ENCODE data around the gene DOCK9.

The DOCK9 gene

DNA sequence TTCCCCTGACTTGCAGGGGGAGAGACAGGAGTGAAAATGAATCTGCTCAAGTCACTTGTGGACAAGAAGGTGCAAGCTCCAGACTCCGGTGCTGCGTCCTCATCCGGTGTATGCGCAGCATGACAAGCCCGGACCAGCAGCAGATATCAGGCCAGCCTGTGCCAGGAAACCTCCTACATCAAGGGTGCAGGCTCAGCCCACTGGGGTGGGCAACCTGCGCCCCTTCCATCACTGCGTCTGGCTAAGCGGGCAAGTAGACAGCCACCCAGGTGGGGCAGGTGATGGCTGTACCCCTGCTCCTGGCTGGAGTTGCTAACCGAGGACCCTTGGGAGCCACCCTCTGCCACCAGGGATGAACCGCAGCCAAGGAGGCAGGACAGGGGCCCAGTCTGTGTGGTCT is 192.5 kb downstream of the DOCK9 start:
- no peak for DNase-seq

DNA sequence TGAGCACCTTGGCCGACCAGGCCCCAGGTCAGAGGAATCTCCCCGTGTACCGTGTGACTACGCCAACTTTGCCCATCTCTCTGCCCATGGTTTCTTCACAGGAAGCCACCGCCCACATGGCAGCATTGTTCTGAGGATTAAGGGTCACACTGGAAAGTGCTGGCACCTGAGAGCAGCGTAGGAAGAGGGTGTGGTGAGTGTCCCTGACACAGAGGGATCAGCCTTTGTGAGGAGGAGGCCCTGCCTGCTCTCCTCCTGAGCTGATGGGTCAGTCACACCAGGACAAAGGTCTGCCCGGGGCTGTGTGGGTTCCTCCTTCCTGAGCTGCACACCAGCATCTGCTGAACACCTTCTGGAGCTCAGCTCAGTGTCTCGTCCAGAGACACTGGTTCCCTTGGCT is 193.2 kb downstream of the DOCK9 start:
- DNase-seq = no peak

- no peak for DNase-seq
These were observed 193.9 kb downstream of the DOCK9 start for GRCh38 chr13:98783856-98784478.

DNA sequence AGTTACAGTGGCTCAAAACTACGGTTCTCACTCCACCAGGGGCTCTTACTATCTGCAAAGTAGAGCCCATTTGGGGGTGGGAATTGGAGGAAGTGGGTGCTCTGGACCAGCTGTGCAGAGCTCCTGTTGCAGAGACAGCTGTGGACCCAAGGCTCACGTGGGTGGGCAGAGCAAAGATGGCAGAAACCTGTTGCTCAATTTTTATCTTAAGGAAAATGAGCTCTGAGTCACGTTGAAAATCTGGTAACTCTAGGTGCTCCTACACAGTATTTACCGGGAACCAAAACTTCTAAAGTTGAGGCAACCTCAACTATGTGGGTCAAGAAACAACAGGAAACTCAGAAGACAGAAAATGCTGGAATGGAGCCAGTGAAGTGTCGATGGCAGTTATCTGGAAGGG is 195.2 kb downstream of the DOCK9 start:
- DNase-seq = no peak

DNA sequence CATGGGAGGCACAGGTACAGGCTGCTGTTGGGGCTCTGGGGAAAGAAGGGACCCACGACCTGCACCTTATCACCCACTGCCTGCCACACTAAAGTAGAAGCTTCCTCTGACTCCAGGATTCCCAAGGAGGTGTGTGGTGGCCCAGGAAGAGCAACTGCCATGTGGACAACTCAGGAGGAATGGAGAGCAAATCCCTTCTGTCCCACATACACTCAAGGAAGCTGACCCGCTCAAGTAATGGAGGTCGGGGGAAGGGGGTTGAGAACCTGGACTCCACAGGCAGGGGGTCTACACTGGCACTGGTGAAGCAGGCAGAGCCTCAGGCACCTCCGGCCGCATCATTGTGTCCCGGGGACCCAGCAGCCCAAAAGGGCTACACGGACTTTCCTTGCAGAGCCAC is 196.0 kb downstream of the DOCK9 start:
- no peak for DNase-seq

DNA sequence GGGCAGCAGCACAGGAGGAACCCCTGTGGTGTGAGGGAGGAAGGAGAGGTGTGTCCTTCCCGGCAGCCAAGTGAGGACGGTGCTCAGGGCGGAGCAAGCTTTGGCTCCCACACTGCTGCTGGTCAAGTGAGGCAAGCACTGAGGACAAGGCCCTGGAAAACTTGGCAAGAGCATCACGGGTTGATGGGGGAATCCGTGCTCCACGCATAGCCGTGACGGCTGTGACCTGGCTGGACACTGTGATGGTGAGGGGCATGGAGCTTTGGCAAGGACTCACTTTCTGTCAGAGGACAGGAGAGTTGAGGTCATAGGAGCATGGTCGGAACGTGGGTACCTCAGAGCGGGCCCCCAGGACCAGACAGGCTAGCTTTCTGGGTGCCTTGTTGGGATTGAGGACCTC is 196.4 kb downstream of the DOCK9 start:
- DNase-seq = no peak

- no peak for DNase-seq
These were observed 196.8 kb downstream of the DOCK9 start for GRCh38 chr13:98781045-98781444.

- no peak for DNase-seq
These were observed 197.4 kb downstream of the DOCK9 start for GRCh38 chr13:98780451-98780850.

DNA sequence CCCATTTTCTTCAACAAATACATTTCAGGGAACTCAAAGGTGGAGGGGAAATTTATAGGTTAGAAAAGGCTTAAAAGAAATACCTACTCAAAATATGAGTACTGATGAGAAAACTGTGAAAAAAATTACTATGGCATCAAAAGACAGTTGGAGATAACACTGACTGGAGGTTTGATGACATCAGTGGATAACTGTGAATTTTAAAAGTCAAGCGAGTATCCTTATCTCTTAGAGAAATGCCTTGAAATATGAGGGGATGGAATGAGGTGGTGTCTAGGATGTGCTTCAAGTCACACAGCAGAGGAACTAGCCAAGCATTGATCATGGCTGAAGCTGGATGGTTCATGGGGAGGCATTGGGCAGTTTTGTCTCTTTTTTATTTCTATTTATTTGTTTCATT is 198.2 kb downstream of the DOCK9 start:
- no peak for DNase-seq

- no peak for DNase-seq
These were observed 199.1 kb downstream of the DOCK9 start for GRCh38 chr13:98778749-98779148.

DNA sequence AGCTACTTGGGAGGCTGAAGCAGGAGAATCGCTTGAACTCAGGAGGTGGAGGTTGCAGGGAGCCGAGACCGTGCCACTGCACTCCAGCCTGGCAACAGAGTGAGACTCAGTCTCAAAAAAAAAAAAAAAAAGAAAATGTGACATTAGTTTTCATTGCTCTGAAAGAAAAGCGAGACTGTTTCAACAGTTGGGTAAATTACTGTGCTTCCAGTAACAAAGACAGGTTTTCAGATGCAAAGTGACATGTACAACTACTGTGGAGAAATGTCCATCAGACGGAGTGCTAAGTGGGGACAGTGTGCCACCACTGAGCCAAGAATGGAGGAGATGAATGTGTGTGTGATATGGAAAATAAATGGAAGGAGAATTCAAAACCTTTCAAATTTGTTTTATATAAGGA is 201.2 kb downstream of the DOCK9 start:
- no peak for DNase-seq

- DNase-seq = no peak
These were observed 201.8 kb downstream of the DOCK9 start for GRCh38 chr13:98775844-98776598.

DNA sequence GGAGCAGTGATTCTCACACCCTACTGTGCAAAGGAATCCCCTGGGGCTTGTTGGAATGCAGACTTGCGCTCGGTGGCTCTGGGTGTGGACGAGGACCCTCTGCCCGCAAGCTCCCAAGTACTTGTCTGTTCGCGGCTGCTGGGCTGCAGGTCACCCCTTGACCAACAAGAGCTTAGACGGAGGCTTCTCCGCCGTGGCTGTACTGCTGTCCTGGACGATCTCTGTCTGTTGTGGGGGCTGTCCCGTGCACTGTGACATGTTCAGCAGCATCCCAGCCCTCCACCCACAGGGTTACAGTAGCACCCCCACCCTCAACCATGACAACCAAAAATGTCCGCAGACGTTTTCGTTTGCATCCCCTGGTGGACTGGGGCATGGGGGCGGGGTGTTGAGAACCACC is 202.5 kb downstream of the DOCK9 start:
- DNase-seq = no peak

DNA sequence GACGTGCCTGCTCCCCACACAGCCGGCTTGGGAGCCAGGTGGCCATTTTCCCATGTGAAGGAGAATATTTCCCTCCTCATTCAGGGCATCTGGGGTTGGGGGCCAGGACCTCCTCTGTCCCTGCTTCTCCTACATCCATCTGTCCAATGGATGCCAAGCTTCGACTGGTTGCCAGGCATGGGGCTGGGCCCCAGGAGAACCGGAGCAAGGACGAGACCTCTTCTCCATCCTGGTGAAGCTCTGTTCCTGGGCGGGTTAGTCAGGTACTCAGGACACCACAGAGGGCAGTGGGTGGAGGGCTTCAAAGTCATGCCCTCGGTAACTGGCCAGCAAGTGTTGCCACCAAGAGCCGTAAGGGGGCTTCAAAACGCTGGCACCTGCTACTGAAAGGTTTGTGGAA is 203.1 kb downstream of the DOCK9 start:
- DNase-seq = no peak

GRCh38 chr13:98773921-98774320 is 203.9 kb downstream of the DOCK9 start:
- DNase-seq = no peak

DNA sequence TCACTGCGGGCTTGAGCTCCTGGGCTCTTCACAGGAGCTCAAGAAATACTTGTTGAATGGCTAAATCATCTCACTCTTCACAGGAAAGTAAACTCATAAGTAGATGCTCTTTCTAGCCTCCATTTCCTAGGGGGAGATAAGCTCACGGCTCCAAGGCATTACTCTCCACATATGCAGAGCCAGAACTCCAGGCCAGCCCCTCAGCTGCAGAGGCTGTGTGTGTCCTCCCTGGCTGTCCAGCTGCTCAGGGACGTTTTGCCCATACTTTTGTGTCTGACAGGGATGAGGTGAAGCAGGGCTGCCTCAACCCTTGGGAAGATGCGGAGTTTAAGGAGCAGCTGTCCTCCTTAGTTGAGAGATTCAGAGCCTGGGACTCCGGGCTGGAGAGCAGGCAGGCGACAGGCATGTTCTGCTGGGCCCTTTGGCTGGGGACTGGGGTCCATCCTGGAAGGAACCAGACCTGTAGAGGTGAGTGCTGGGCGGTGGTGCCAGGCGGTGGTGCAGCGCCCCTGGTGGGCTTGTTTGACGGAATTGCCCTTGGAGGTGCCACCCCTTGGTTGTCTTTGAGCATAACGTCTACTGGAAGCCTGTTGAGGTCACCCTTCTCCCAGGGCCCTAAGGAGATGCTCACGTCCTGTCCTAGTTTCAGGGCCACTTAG is 204.9 kb downstream of the DOCK9 start:
- DNase-seq = no peak

DNA sequence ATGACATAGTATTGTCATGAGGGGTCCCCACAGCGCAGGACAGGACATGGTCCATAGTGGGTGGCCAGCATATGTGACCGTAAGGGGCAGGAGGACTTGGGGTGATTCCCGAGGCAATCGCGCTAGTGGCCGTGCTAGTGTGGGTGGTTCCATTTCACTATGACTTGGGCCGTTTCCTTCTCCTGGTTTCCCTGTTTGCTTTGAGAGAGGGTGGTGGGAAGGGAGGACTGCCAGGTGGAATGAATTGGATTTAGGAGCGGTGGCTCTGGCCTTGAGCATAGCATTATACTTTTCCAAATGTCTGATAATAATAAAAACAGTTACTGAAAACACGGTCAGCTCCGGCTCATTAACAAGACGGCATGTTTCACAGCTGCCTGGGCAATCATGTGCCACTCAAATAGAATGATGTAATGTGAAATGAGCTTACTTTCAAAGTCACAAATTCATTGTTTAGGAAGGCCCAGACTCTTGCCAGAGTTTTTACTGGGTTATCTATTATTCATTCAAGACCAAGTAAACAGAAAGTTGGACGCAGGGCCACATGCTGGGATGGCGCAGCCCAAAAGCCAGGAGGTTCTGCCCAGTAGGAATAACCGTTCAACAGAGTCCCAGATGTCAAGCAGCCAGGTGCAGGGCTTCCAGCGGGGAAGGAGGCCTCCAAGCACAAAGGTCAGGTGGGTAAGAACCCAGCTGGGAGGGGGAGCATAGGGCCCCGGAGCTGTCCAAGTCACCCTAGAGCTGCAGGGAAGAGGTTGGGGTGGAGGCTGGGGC is 205.8 kb downstream of the DOCK9 start:
- DNase-seq = no peak

DNA sequence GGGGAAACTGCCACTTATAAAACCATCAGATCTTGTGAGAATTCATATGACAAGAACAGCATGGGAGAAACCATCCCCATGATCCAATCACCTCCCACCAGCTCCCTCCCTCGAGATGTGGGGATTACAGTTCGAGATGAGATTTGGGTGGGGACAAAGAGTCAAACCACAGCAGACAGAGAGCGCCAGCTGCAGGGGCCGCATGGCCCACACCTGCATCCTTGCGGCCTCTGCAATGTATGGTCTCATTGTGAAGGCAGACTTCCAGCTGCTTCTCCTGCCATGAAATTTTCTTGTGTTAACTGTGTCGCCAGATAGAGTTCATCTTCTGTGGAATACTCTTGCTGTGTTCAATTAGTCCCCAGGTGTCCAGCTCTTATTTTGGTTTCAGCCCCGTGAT is 208.1 kb downstream of the DOCK9 start:
- DNase-seq = no peak

DNA sequence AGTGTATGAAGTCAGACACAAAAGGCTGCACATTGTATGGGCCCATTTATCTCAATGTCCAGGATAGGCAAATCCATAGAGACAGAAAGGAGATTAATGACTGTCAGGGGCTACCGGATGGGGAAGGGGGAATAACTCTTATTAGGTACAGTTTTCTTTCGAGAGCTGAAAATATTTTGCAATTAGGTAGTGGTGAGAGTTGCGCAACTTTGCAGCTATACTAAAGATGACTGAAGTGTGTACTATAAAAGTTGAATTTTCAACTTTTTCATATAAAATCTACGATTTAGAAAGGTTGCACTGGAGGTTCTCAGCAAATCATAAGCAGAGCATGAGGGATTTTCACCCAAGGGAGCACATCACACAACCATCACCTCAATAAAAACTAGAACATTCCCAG is 209.3 kb downstream of the DOCK9 start:
- no peak for DNase-seq

DNA sequence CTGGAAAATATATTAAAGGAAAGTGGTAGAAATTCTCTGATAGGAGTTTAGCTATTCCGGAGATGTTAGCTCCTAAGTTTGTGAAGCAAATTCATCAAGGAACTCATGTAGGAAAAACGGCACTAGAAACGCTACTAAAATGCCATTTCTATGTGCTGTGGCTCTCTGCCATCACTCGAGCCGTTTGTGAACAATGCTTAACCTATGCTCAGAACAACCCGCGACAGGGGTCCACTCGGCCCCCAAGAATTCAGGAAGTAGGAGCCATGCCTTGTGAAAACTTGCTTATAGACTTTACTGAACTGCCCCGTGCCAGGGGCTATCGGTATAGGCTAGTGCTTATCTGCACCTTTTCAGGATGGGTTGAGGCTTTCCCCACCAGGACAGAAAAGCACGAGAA is 211.2 kb downstream of the DOCK9 start:
- DNase-seq = no peak

GRCh38 chr13:98765996-98766519 is 211.8 kb downstream of the DOCK9 start:
- no peak for DNase-seq

DNA sequence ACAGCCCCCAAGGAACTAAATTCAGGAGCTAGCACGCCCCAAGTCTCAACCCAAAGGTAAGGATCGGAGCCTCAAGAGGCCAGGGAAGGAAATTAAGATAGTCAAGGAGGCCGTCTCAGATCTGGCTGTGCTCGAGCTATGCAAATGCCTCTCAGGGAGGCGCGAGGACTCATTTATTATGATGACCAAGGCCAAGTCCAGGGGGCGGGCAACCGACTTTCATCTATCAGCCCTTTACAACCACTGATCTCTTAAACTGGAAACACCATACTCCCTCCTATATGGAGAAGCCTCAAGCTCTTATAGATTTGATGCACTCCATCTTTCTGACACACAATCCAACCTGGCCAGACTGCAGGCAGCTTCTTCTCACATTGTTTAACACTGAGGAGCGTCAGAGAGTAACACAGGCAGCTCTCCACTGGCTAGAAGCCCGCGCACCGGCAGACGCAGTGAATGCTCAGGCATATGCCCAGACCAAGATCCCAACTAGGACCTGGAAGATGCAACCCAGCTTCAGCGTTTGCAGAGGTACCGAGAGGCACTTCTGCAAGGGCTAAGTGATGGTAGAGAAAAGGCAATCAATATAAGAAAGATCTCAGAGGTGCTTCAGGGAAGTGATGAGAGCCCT is 215.8 kb downstream of the DOCK9 start:
- DNase-seq = no peak

Measured in femur (tissue), 1 donor.